NK-92 treated with Interleukin-12 subunit alpha and Interleukin-12 subunit beta, amount 100 ng/mL, for 24 hours (cell line): Measurements from ENCODE around the gene MEGF10.

Experiments used
- DNase-seq: peaks from one replicate; lab custom pipeline; 2025; lab: John Stamatoyannopoulos, UW

MEGF10 gene

DNA sequence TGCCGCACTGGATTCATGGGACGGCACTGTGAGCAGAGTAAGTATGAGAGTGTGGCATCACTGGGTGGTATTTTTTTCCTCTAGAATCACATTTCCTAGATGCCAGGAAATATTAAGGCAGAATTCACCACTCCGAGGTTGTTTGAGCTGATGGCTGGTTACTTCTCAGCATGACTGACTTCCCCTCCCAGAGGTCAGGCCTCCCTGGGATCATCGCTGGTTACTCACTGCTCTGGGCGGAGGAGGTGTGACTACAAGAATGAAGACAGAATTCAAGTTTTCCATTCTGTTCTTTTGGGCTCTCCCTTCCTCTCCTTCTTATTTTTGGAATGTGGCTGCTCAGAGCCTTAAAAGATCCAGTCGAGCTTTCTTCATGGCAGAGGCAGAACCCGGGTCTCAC, 150.2 kb downstream of the MEGF10 start:
- no peak for DNase-seq

DNA sequence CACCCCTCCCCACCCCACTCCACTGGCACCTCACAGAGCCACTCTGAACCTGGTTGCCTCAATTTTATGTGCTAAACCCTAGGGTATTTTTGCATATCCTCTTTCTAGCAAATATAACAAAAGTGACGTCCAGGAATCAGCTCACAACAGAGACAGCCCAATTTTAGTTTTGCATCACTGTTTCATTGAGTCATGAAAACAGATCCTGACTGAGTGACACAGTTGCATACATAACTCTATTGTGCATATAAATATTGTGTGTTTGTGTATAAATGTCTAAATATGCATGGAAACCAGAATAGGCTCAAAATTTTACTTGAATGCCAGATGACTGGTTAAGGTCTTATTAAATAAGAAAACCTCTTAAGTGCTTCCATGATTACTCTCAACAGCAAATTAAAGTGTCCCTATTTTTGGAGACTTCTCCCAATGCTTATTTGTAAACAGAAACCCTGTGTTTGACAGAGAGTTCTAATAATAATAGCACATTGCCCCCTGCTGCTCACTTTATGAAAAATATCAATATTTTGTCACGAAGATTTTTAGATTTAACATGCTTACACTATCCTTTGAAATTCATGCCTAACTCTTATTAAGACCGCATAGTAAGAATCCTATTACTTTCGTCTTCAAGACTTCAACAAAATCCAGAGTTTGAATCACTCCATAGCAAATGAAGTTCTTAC, 151.3 kb downstream of the MEGF10 start:
- DNase-seq: no peak

DNA sequence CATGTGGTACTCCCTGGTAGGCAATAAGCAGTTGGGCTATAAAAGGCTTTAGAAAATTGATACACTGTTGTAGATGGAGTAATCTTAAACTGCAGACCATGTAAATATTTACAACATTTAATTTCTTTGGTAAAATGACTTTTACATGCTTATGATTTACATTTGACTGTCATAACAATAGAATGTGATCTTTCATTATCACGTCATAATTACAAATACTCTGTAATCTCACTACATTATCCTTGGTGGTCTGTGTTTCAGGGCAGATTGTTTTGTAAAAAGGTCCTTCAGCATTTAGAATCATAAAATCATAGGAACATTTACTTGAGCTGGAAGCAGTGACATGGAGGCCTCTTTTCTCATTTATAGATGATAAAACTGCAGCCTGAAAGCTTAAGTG, 153.6 kb downstream of the MEGF10 start:
- DNase-seq: no peak

DNA sequence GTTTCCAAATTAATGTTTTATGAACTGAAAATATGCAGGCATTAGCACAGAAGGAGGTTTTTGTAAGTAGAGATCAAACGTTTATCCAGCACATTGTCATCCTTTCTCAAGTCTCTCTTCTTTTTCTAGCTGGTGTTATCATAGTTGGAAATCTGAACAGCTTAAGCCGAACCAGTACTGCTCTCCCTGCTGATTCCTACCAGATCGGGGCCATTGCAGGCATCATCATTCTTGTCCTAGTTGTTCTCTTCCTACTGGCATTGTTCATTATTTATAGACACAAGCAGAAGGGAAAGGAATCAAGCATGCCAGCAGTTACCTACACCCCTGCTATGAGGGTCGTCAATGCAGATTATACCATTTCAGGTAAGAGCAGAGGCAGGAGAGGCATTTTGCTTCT, 154.7 kb downstream of the MEGF10 start:
- DNase-seq: no peak

DNA sequence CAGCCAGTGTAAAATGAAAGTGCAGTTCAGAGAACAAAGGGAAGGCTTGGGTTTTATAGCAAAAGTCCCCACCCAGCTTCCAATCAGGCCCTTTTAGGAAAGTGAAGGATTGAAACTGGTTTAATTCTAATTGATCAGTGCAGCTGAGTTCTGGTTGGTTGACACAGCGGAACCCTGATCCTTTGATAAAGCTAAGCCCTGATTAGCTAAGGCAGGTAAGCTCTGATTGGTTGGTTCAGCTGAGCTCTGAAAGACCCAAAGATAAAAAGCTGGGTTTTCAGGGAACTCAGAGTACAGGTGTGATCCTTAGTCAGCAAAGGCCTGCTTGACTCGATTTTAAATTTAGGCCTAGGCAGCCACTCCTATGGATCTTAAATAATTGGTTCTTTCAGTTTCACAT, 156.0 kb downstream of the MEGF10 start:
- DNase-seq: no peak

DNA sequence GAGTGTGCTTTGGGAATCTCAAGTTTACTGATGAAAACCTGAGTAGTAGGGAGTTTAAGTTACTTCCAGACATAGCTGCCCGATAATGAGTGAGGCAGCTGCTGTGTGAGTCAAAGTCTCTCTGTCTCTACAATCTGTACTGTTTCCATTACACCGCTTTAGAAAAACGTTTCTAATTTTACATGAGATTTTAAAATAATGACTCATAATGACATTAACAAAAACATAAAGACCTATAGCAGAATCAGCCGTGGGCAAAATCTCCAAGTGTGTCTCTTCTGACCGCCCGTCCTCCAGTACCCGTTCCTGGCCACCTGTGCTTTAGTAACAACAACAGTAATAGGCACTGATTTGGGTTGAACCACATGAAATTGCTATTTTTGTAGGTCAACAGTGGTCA, 157.2 kb downstream of the MEGF10 start:
- no peak for DNase-seq

DNA sequence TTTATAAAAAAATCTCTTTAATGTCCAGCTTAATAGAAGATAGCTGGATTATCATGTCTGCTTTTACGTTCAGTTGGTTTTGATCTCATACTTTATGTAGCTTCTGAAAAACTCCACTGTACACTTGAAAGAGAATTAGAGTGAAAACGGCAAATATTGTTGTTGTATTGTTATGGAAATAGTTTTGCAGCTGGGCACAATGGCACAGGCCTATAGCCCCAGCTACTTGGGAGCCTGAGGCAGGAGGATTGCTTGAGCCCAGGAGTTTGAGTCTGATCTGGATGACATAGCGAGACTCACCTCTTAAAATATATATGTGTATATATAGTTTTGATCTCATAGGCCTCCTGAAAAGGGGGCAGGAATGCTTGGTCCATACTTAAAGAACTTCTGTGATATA, 159.4 kb downstream of the MEGF10 start:
- DNase-seq: no peak

DNA sequence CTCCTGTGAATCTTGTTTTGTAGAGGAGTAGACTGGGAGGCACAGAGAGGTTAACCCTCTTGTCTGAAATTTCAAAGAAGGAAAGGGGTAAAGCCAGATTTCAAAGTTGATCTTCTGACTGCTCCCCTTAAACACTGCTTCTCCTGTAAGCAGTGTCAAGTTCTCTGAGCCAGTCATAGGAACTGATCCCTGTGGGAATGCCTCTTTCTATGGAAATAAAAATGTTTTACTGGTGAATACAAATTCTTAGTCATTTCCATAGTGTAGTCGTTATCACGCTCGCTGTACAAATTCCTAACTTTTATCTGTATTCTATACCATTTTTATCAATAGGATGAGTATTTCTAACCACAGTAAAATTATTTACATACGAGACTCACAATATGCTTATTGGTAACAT, 160.5 kb downstream of the MEGF10 start:
- DNase-seq: no peak

DNA sequence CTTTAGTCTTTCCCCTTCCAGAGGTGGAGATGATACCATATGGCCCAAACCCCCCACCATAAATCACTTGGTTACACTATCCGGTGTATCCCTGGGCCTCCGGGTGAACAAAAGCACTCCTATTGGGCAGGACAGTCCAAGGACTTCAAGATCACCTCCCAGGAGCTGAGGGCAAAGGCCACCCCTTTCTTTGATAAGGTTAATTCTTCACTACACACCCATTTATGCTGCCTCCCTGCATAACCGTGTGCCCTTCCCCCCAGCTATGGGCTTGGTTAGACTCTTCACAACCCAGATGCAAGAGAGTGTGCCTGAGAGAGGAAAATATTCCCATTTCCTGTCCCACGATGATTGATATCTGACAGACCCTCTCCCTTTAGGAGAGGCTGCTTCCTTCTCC, 162.0 kb downstream of the MEGF10 start:
- DNase-seq: no peak

DNA sequence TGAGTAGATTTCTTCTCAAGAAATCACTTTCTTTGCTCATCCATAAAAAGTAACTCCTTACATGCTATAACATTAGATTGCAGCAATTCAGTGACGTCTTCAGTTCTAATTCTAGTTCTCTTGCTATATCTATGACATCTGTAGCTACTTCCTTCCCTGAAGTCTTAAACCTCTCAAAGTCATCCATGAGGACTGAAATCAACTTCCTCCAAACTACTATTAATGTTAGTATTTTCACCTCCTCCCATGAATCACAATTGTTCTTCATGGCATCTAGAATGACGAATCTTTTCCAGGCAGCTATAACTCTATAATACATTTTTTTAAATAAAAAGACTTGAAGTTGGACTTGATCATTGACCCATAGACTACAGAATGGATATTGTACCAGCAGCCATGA, 180.6 kb downstream of the MEGF10 start:
- DNase-seq: no peak

DNA sequence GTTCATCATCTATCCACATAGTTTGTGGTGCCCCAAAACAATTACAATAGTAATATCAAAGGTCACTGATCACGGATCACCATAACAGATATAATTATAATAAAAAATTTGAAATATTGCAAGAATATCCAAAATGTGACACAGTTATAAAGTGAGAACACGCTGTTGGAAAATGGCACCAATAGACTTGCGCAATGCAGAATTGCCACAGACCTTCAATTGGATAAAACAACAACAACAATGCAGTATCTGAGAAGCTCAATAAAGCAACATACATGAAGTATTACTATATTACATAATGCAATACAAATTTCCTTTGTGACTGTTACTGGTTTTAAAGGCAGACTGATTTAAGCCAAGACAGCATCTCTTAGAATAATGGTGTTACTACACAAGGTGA, 182.1 kb downstream of the MEGF10 start:
- no peak for DNase-seq

DNA sequence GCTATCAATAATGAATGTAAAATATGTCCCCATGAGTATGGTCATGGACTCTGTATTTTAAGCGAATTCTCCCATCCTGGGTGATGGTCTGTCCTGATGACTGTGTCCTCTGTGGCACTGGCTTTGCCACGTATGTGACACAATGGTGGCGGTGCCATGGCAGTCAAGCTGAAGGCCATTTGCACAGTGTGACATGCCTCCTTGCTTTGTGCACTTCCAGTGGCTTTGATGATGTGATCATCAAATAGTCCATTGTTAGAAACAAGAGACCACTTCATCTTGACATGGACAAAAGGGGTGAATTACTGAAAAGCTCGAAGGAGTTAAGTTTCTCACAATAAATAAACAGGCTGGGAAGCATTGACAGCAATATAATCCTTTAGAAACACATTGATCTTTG, 195.9 kb downstream of the MEGF10 start:
- DNase-seq: no peak

DNA sequence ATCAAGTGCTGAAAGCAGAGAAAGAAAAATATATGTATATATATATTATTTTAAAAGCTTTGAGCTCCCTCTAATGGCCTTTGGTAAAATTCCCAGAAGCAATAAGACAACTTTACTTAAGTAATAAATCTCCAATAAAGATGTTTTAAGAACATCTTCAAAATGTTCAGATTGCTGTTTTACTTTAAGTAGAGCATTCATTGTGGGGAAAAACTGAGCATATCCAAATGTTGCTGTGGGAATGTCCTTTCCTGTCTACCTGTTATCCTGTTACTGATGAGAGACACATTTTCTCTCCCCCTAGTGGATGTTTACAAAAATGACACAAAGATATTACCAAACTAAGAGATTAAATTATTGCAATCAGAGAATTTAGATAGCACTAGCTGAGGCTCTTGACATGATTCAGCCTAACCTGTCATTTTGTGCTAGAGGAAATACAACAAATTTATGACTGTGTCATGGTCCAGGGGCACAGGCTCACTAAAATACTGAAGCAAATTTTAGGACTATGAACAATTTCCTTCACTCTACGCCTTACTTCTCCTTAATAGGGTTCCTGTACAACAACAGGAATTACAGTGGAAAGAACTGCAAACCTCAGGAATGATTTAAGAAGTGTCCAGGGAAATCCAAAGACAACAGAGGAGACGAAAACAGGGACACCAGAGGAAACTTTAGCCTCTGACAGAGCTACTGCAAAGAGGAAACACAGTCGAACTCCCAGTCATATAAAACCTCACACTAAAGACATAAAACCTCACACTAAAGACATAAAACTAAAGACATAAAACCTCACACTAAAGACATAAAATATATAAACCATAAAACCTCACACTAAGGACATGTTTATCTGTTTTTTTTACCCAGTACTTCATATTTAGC, 202.5 kb downstream of the MEGF10 start:
- no peak for DNase-seq

DNA sequence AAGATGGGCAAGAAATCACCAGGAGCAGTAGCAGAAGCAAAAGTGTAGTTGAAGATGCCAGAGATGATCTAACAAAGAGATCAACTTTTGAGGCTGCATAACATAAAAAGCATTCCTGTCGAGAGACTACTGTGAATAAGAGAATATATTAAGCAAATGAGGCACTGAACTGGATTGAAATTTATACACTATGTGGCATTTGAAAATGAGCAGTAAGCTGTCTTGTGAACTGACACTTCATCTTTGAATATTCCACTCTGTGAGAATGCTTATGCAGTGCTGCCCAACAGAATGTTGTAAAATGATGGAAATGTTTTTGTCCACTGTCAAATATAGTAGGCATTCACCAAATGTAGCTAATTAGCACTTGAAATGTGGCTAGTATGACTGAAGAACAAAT, 208.0 kb downstream of the MEGF10 start:
- DNase-seq: no peak

DNA sequence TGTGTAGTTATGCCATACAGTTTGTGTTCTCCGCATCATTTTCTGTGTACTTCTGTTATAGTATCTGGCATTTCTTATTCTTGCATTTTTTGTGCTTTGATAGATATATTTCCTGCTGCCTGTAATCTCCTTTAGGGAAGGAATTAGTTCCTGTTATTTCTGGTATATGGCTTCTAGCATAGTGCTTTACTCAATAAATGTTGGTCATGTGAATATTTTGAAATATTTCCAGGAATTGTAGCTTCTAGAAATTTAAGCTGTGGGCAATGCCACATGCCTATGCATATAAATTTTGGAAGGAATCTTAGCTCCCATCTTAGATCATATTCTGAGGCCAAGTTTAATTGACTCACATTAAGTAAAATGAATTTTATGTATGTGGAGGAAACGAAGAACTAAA, 215.3 kb downstream of the MEGF10 start:
- no peak for DNase-seq

DNA sequence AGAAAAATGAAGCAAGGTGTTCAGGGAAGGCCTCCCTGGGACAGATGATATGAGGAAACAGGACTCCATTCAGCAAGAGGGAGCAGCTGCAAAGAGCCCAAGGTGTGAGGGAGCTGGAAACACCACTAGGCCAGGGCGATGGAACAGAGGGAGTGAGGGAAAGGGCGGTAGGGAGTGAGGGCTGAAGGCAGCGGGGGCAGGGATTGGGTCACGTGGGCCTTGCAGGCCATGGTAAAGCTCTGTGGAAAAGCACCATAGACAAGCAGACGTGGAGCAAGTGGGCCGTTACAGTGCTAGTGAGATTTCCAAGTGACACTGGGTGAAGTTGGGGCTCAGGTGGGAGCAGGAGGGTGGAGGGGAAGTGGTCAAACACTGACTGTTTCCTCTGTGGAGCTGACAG, 216.0 kb downstream of the MEGF10 start:
- no peak for DNase-seq

DNA sequence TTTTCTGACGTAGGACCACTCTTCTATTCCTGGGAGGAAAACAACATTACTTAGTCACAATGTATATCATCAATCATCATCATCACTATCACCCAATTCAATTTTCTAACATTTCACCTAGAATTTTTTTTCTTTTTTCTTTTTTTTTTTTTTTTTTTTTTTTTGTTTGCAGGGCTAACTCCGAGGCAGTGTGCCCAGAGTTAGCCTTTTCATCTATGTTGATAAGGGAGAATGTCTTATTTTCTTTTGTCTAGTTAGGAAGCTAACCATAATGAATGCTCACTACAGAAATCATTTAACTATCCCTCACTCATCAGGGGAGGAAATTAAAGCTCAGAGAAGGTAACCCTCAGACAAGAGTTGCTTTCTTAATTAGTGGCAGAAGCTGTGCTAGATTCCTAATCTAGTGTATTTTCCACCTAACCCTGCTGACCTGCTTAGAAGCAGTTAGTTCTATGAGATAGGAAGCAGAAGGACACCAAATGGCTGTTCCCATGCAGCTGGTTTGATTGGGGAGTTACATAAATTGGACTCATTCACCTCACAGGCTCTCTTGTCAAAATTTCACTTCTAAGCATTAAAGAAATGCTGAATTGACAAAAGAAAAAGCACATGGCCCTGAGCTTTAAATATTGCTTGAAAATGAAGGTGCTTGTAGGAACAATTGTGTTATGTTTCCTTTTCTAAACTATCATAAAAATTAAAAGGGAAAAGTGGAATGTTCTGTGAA, 218.2 kb downstream of the MEGF10 start:
- DNase-seq: no peak
